ENCODE data around the gene ADRB1.
A peak's percentile ranks its signal among the peaks of the same experiment; 100 is the strongest.

The ADRB1 gene

GRCh38 chr10:114043532-114044246 lies at the start of gene ADRB1:
TSS of gene ADRB1 (plus strand) at chr10:114043866. CDS start at chr10:114044133, 267 bp downstream.
- DNase-seq (ENCODE audit: low read depth): peak; percentile 32

- no peak for DNase-seq (ENCODE audit: low read depth)
Measured at GRCh38 chr10:113995201-113995600, 48.5 kb upstream of the ADRB1 start.

GRCh38 chr10:113997428-113997827 lies 46.2 kb upstream of the ADRB1 start:
- no peak for DNase-seq (ENCODE audit: low read depth)

- DNase-seq (ENCODE audit: low read depth): no peak
Measured at GRCh38 chr10:113999531-113999930, 44.1 kb upstream of the ADRB1 start.

GRCh38 chr10:114000457-114001010 lies 43.1 kb upstream of the ADRB1 start:
- DNase-seq (ENCODE audit: low read depth): no peak

GRCh38 chr10:114002422-114002821 lies 41.2 kb upstream of the ADRB1 start:
- DNase-seq (ENCODE audit: low read depth): no peak

- no peak for DNase-seq (ENCODE audit: low read depth)
Measured at GRCh38 chr10:114003161-114003941, 40.3 kb upstream of the ADRB1 start.

- no peak for DNase-seq (ENCODE audit: low read depth)
Measured at GRCh38 chr10:114009281-114009996, 34.2 kb upstream of the ADRB1 start.

GRCh38 chr10:114010316-114010715 lies 33.4 kb upstream of the ADRB1 start:
- DNase-seq (ENCODE audit: low read depth): no peak

GRCh38 chr10:114012650-114013049 lies 31.0 kb upstream of the ADRB1 start:
- DNase-seq (ENCODE audit: low read depth): no peak

GRCh38 chr10:114015708-114016107 lies 28.0 kb upstream of the ADRB1 start:
- no peak for DNase-seq (ENCODE audit: low read depth)

- no peak for DNase-seq (ENCODE audit: low read depth)
Measured at GRCh38 chr10:114017271-114017670, 26.4 kb upstream of the ADRB1 start.

GRCh38 chr10:114017873-114018272 lies 25.8 kb upstream of the ADRB1 start:
- DNase-seq (ENCODE audit: low read depth): no peak

- DNase-seq (ENCODE audit: low read depth): no peak
Measured at GRCh38 chr10:114019226-114019625, 24.4 kb upstream of the ADRB1 start.

- DNase-seq (ENCODE audit: low read depth): no peak
Measured at GRCh38 chr10:114021154-114021553, 22.5 kb upstream of the ADRB1 start.

GRCh38 chr10:114021717-114022680 lies 21.7 kb upstream of the ADRB1 start:
- DNase-seq (ENCODE audit: low read depth): no peak

- peak; percentile 87 for DNase-seq (ENCODE audit: low read depth)
Measured at GRCh38 chr10:114022766-114023597, 20.7 kb upstream of the ADRB1 start.

GRCh38 chr10:114024876-114025610 lies 18.6 kb upstream of the ADRB1 start:
- peak; percentile 85 for DNase-seq (ENCODE audit: low read depth)

- no peak for DNase-seq (ENCODE audit: low read depth)
Measured at GRCh38 chr10:114025611-114026130, 18.0 kb upstream of the ADRB1 start.

Data from iris pigment epithelial cell (primary cell).